Neural progenitor cell (in vitro differentiated cells): ENCODE data around the gene SAP30.

Experiments
- EZH2 ChIP-seq: fragments of 200-600 bp; sonication (generic); IDR thresholded peaks from 2 replicates; pipeline ENCODE4 v1.6.1; 2017; ENCODE audit warnings: antibody characterized with exemption, mild to moderate bottlenecking, moderate library complexity
- EZH2phosphoT487 ChIP-seq: fragments of 200-600 bp; sonication (generic); IDR thresholded peaks from 2 replicates; pipeline ENCODE4 v1.6.1; 2017; ENCODE audit warnings: antibody characterized with exemption
- TF ChIP-seq, protein P1 (sequence below): fragments of 200-600 bp; sonication (generic); IDR thresholded peaks from 2 replicates; pipeline ENCODE4 v1.5.1; 2017; ENCODE audit warnings: antibody characterized with exemption, mild to moderate bottlenecking

DNA sequence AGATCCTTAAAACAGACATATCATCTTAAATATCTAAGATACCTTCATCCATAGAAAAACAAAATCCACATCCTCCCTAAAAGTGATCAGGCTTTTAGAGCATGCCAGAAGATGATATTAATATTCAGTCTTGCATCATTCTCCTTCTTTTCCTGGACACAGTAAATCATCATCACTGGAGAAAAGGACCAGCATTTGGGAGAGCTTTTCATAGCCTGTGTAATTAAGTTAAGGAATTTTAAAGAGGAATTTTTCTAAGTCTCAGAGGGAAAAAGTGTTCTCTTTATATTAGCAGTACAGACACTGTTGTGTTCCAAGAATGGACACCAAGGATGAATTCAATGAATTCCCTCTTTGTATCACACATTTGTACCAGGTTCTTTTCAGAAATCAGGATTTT, 27.5 kb downstream of the SAP30 start:
- TF ChIP-seq, protein P1, sequence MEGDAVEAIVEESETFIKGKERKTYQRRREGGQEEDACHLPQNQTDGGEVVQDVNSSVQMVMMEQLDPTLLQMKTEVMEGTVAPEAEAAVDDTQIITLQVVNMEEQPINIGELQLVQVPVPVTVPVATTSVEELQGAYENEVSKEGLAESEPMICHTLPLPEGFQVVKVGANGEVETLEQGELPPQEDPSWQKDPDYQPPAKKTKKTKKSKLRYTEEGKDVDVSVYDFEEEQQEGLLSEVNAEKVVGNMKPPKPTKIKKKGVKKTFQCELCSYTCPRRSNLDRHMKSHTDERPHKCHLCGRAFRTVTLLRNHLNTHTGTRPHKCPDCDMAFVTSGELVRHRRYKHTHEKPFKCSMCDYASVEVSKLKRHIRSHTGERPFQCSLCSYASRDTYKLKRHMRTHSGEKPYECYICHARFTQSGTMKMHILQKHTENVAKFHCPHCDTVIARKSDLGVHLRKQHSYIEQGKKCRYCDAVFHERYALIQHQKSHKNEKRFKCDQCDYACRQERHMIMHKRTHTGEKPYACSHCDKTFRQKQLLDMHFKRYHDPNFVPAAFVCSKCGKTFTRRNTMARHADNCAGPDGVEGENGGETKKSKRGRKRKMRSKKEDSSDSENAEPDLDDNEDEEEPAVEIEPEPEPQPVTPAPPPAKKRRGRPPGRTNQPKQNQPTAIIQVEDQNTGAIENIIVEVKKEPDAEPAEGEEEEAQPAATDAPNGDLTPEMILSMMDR, result no peak
- no peak for TF ChIP-seq EZH2
- TF ChIP-seq EZH2phosphoT487, result no peak
